ENCODE measurements around the gene ZIC4.

The ZIC4 gene

DNA sequence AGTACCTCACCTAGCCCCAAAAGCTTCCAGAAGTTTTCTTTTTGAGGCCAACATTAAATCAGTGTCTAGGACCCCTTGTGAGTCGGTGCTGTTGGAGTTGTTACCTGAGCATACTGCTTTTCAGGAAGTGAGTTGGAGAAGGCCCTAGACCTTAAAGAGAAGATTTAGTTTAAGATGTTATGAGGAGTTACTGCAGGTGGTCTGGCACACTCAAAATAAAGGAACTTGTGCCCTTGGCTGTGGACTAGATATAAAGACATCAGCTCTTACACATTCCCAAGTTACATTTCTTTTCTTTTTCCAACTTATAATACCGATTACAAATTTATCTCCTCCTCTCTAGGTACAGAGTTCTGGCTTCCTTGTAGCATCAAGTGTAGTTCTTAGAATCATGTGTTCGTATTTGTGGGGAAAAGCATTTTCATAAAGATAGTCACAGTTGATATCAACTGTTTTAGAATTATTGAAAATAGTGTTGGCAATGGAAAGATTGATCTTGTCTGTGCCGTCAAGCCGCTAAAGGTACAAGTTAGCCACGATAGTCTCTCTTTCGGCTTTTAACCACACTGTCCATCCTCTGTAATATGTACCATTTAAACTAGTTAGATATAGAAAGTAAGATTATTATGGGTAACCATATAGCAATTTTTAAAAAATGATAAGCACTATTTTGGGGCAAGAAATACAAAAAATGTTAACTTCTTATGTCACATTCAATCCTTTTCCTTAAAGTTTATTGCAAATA is 11.4 kb upstream of the ZIC4 start:
- no peak for DNase-seq

DNA sequence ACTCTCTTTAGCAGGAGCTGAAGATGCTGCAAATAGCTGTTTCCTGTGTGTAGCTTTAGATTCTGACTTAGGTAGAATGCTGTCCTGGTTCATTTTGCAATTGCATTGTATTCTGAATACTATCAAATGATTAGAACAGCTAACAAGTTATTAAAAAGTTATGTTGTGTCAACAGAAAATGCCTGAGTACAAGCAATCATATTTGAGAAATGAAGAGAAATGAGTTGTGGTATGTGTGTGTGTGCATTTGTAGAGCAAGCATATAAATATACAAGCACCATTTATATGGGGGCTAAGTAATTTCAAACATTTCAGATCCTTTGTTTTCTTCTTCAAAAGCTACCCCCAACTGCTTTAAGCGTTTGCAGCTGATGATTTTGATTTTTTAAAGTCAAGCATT is 10.6 kb upstream of the ZIC4 start:
- DNase-seq = no peak

DNA sequence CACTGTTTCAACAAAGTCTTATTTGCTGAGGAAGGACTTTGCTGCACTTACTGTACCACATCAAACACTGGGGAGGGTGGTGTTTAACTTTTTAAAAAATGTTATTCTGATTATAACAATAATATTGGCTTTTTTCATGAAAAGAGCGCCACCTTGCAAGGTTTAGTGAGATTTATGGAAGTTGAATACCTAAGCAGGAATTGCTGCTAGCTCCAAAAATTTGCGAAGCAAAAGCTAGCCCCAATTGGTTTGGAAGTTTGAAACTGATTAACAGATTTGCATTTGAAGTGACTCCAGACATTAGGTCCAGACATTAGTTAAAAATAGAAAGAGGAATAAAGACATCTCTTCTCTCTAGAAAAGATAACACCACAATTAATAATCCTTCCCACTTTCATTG is 9.5 kb upstream of the ZIC4 start:
- DNase-seq = no peak

DNA sequence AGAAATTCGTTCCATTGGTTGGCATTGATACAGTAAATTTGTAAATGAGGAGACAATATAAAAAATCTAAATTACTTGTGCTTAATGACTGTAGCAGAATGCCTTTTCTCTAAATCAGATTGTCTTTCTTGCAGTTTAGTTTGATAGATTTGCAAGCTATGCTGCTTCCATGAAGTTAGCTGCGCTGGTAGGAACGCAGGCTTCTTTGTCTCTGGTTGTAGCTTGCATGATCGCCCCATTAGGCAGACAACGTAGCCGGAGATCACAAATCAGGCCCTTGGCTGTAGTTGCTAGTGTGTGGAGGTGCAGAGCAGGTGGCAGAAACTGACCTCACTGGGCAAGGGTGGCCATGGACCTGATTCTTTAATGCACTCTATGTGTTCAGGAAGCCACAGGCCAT is 8.9 kb upstream of the ZIC4 start:
- DNase-seq = no peak

DNA sequence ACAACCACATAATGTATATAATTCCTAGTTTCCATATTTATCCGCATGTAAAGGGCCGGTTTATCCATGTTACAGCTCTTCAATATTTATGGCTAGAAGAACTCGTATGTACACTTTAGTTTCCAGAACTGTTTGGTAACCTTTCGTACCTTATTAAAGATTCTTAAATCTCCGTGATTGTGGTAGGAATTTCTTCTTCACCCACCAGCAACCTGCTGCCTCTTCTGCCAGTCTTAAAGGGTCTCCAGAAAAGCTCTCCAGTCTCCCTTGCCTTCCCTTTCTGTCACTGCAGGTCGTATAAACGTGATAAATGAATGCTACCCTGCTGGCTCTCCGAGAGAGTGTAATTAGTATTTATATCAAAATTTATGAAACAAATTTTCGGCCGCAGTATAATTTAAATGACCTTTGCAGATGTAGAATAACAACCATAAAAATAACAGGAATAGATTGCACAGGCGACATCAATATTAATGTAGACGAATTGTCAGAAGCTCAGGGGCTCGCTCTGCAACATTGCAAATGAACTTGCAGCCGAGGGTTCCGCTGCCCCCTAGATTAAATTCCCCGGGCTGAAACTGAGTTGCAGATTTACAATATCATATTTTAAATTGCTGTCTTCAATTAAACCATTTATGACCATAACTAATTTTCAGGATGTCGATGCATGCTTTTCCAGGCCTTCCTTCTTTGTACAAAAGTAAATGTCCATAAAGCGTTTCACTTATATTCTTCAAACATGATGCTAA is 8.2 kb upstream of the ZIC4 start:
- no peak for DNase-seq

DNA sequence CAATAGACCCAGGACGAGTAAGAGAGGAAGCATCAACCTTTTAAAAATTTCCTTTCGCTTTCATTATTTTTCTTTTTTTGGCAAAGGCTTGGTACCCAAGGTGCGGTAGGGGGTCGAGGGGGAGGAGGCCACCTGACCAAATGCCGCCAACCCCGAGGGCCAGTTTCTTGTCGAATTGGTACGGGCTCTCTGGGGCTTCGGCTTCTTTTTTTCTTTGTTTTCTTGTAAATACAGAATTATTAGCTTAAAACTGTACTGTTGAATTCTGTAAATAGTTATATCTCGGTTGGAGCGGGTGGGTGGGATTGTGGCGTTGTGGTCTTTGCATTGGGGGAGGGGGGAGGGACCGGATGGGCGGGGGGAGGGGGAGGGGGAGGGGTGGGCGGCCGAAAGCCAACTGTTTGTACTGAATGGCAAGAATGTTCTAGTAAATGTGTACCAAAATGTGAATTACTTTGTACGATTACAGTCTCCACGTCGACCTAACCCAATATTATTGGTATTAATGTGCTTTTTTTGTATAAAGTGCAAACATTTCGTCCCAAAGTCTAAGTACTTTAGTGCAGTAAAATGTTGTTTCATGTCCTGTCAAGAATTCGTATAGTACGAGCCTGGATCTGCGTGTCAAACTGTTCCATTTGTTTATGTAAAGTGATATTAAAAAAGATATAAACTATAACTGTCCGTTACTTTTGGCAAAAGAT is 7.5 kb upstream of the ZIC4 start:
- DNase-seq = no peak

DNA sequence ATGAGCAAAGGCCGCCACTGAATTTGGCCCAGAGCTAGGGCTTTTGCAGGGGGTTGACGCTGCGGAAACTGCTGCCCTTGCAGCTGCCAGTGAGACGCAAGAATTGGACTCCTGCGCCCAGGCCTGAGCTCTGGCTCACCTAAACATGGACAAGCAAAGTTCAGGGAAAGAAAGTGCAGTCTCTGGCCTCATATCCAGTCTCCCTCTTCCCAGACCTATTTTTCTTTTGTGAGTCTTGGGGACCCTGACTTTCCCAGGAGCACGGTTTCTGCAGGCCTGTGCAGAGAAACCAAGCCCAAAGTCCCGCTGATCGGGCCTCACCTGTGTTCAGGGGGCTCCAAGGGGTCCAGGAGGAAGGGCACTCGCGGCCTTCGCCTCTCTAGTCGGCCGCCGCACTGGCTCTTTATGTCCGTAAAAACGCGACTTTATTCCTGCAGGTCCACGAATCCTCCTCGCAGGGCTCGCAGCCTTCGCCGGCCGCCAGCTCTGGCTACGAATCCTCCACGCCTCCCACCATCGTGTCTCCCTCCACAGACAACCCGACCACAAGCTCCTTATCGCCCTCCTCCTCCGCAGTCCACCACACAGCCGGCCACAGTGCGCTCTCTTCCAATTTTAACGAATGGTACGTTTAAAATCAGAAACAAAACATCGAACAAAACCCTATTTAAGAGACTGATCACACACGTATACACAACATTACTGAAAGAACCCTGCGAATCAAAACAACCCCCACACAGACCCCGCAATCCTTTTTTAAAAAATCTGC is 6.8 kb upstream of the ZIC4 start:
- DNase-seq = no peak

DNA sequence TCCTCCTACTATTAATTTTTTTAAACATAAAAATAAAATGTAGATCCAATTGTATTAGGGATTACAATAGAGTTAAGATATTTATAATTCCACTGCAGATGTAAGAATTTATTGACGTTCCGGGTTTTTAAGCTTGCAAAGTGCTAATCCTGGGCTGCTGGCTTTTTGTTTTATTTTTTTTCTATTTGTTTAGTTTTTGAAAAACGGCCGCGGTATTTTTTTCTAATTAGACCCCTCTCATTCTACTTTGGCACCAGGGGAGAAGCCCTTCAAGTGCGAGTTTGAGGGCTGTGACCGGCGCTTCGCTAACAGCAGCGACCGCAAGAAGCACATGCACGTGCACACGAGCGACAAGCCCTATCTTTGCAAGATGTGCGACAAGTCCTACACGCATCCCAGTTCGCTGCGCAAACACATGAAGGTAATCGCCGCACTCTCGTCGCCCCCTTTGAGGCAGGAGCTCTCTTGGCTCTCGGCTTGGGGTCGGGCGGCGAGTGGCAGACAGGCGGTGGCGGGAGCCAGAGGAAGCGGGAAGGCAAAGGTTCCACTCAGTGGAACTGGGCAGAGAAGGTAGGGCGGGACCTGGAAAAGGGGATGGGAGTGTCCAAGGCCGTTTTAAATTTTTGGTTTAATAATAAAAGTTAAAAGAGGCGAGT is 6.0 kb upstream of the ZIC4 start:
- no peak for DNase-seq

DNA sequence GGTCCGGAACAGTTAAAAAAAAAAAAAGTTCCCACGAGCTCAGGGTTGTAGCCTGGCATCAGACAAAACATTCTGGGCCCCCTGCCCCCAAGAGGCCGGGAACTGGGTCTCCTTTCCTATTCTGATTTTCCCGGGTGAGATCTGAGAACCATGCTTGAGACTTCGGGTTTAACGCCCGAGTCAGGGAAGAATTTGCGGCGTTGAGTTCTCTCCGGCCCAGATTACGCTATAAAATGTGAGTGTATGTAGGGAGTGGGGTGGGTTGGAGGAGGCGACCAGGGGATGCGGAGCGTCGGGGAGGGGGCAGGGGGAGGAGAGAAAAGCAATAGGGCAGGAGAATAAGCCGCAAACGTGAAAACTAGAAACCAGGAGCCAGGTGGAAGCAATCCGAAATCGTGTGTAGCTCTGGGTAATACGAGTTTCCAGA is 5.5 kb upstream of the ZIC4 start:
- no peak for DNase-seq

DNA sequence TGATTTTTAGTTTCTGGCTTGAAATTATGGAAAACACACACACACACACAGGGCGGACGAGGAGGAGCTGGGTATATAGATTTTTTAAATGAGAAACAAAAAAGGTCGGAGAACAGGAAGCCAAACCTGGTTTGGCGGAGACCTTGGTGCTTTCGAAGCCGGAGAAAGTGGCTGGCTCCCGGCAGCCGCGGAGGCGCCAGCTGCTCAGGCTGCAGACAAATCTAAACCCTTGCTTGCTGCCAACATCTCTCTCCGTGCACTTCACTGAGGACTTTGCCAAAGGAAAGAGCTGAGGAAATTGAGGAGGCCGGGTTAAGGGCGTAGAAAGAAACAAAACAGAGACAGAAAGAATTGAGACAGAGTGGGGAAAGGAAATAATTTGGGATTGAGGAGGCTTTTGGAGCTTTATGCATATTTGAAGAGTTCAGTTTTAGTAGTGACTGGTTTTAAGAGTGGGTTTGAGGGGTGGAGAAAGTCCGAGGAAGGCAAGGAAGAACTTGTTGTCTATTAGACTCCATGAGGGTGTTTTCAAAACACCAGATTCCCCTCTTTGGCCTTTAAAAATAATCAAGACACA is 5.0 kb upstream of the ZIC4 start:
- no peak for DNase-seq

DNA sequence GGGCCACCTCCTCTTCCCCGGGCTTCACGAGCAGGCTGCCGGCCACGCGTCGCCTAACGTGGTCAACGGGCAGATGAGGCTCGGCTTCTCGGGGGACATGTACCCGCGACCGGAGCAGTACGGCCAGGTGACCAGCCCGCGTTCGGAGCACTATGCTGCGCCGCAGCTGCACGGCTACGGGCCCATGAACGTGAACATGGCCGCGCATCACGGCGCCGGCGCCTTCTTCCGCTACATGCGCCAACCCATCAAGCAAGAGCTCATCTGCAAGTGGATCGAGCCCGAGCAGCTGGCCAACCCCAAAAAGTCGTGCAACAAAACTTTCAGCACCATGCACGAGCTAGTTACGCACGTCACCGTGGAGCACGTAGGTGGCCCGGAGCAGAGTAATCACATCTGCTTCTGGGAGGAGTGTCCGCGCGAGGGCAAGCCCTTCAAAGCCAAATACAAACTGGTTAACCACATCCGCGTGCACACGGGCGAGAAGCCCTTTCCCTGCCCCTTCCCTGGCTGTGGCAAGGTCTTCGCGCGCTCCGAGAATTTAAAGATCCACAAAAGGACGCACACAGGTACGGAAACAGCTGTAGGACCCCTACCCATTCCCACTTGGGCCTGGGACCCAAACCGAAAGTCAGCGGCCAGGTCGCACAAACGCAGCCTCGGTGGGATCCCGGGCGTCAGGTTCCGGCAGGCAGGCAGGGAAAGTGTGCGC is 4.3 kb upstream of the ZIC4 start:
- DNase-seq = no peak

DNA sequence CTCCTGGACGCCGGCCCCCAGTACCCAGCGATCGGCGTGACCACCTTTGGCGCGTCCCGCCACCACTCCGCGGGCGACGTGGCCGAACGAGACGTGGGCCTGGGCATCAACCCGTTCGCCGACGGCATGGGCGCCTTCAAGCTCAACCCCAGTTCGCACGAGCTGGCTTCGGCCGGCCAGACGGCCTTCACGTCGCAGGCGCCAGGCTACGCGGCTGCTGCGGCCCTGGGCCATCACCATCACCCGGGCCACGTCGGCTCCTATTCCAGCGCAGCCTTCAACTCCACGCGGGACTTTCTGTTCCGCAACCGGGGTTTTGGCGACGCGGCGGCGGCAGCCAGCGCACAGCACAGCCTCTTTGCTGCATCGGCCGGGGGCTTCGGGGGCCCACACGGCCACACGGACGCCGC is 3.8 kb upstream of the ZIC4 start:
- no peak for DNase-seq

DNA sequence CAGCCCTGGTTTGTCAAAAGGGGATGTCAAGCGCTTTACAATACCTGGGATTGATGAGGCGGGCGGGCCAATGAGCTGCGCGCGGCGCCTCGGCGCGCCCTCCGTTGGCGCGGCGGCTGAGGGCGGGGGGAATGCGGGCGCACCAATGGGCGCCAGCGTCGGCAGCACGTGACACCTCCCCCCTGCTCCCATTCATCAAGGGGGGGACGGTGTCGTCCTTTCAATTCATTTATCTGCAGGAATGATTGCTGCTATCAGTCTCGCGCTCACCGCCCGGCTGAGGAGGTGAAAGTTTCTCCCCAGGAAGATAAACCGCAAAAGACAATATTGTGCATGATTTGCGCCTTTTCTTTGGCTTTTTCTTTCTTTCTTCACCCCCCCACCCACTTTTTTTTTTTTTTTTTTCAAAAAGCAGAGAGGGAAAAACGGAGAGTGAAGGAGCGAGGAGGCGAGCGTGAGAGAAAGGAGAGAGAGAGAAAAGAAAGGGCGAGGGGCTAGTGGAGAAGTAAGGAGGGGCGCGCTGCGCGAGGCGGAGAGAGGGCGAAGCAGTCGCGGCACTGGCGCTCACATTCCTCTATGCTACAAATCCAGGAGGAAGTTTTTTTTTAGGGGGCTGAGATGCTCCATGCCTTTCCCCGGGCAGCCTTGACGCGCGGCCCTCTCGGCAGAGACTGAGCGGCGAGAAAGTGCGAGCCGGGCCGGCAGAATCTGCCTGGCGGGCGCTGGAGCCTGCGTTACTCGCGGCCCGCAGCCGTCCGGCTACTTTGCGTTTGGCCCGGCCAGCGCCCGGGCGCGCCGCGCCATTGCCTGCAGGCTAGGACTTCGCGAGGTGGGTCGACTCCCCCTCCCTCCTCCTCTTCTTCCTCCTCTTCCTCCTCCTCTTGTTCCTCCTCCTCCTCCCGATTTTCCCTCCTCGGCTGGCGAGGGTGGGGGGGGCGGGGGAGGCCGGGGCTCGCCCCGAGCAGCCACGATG is 3.1 kb upstream of the ZIC4 start, which contains the start of gene ZIC1:
TSS of gene ZIC1 (plus strand) at position 223 of the 973 bp plus-strand sequence. CDS start at position 971, 748 bp downstream.
- DNase-seq = no peak

DNA sequence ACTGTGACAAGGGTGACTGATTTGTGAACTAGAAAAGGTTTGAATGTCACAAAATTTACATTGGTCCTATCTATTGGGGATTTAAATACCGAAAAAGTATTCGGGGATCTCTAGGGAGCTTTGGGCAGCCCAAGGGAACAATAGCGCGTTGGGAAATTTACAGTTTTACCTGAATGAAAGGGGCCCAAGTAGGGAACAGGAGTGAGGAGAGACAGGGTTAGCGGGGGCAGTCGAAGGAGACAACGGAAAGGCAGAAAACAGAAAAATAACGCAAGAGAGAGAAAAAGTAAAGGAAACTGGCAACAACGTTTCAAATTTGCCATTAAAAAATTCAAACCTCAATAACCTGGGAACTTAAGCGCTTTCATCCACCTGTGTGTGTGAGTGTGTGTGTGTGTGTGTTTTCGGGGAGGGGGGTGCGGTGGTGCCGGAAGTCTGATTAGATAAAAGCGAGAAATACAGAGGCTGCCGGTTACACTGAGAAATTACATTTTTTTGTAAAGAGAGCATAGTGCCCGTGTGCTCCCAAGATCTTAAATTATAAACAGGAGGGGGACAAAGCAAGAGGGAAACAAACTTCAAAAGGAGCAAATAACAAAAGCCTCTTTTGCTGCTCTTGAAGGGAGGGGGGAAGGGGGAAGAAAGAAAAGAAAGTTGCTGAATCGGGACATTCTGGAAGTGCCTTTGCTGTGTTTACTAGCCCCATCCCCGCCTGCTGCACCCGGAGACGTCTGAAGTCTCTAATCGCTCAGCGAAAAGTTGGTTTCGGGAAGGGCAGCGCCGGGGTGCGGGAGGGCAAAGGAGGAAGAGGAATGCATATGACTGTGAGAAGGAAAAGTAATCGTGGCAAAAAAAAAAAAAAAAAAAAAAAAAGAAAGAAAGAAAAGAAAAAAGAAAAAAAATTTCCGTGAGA is 2.1 kb upstream of the ZIC4 start:
- no peak for DNase-seq

DNA sequence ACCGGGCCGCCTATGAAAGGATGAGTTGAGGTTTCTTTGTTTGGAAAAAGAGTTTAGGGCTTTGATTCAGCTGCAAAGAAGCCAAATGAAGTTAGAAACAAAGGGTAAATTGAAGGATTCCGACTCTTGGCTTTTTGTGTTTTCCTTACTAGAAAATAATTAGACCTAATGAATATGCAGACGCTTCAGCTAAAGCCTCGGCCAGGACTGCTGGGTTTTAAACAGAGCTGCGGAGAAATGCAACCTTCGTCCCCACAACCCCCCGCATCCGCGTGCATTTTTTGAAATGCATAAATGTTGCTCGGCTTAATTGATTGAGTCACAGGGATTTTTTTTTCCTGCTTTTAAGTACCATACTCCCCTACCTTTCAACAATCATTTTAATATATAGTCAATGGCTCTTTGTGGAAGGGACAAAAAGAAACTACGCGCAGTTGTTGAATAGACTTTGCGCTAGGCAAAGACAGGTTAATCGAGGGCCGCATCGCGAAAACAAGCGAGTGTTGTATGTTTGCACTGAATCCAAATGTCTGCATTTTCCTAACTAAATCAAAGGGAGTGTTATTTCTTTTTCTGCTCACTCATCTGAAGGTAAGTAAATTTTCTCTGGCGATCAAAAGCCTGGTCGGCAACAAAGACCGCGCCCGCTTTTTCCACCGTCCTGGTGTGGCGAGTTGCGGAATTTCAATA is 1.3 kb upstream of the ZIC4 start:
- no peak for DNase-seq

DNA sequence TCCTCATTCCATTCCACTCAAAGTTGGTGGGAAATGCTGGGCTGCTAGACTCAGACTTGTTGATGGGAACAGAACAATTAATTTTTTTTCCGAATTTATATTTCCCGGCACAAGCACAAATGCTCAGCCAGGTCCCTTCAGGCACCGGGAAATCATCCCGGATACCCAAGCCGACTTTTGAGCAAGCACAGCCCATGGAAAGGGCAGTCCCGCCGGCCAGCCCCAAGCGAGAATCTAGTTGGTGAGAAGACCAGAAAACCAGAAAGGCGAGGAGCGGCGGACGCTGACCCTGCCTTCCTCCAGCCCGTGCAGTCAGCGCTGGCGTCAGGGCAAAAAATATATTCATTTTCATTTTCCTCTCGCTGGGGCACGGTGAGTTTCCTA is 763 bp upstream of the ZIC4 start:
- no peak for DNase-seq

DNA sequence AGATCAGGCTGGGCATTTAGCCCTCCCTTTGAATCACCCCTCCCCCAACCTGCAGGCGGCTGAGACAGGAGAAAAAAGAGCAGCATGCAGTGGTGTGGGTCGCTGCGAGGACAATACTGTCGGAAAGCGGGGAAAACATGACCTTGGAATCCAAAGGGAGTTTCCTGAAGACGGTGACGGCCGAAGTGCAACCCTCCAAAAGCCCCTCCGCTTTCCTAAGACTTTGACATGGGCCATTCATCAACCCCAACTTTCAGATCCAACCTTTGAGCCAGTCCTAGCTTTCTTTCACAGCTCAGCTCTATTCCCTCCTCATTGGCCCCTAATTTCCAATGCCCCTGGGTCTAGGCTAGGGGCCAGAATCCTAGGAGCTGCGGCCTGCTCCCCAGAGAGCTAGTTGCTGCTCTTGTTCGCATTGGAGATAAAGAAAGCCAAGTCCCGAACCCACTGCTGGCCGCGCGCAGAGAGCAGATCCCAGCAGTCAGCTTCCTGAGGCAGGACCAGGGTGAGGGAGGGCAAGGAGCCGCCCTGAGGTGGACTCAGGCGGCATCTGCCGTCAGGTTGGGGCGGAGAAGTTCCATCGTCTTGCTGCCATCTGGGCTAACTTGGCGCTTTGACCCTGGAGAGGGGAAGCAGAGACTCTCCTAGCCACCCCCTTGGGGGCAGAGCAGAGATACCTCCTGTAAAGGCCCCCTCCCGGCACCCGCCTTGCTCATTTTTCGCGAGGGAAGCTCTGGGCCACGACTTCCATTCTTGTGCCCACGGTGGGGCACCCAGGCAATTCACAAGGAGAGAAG is 914 bp downstream of the ZIC4 start:
- no peak for DNase-seq

DNA sequence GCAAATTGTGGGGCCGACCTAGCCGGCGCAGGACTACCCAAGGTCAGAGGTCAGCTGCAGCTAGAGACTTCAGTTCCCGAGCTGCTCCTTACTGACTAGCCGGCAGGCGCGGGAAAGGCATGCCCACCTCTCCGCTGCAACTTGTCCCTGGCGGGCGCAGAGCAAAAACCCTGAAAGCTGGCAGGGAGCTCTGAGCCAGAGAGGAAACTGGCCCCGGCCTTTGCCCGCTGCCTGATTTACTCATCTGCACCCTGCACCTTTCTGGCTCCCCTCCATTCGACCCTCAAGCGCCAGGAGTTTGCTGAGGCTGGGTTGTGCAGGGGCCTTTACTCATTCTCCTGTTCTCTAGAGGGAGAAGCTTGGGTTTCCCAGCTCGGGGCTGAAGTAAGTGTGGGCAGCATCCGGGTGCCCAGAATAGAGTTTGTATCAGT is 1.5 kb downstream of the ZIC4 start:
- DNase-seq = no peak
